Fibroblast of upper back skin (primary cell): ENCODE results near the gene EYS.

Experiments used
- DNase-seq: peaks from one replicate; pipeline ENCODE4 v3.0.0-alpha.2; 2013

EYS gene

DNA sequence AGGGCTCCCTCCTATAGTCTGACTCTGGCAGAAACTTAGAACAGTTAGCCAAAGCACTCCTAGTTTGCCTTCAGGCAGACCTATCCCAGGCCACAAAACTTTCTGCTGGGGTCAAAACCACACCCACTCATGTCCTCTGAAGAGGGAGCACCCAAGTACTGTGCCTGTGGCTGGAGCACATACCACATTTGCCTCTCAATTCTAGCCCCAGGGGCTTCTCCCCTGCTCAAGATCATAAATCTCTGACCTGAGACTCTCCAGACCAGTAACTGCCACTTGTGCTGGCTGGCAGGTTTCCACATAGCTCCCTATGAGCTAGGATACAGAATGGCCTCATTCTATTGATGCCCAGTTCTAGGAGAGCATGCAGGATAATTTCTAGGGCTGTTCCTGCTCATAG lies 781.0 kb downstream of the EYS start:
- no peak for DNase-seq

DNA sequence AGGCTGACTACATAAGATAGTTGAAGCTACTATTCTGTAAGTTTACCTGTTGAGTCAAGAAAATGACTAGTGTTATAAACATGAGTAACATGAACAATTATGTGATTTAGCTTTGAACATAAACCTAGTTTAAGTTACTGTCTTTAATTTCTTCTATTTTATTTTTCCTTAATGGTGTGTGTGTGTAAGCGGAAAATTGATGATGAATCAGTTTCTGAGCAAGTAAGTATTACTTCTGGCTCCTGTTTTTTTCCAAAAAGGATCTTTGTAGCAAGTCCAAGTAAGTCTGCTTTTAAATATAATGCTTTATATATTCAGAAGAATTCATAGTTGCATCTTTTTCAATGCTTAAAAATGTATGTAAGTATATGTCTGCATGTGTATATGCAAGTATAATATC lies 786.8 kb downstream of the EYS start:
- no peak for DNase-seq

DNA sequence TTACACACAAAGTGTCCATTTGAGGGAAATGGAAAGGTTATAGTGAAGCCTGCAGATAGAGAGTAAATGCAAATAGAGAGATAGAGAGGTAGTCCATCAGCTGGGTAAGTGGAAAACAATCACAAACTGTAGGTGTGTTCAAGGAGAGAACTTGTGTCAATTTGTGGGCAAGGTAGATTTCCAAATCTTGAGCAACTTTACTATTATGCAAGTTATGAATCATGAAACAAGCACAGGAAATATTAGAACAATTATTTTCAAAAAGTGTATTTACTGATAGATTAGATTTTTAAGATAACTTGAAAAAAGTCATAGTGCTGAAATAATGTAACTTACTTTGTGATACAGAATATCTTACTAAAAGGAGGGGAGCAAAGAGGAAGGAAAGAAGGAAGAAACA lies 792.9 kb downstream of the EYS start:
- DNase-seq: no peak

DNA sequence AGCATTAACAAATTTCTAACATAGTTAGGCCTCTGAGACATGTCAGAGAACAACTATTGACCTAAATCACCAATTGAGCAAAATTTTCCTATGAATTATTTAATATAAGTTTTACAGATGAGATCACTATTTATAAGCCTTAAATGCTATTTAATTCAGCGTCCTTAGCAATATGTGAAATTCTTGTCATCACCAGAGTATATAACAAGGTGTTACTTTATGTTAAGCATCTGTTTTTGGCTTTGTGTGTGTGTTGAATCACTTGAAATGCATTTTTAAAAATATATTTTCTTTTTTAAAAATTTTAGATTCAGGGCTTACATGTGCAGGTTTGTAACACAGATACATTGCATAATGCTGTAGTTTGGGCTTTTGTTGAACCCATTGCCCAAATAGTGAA lies 794.1 kb downstream of the EYS start:
- no peak for DNase-seq

DNA sequence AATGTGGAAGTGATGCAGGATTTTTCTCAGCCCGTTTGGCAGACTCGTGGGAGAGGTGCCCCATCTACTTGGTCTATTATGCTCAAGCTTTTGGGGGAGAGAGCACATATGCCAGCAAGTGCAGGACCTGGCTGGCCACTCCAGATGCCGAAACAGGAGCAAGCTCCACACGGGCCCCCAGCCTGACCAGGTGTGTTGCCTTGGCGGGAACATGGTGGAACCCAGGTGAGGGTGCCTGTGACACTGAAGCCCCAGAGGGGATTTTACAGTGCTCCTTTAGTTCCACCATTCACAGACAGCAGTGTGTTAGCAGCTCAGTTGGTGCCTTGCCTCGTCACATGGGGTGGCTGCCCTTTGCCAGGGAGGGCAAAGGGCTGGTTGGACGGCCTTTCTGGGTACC lies 798.9 kb downstream of the EYS start:
- no peak for DNase-seq

DNA sequence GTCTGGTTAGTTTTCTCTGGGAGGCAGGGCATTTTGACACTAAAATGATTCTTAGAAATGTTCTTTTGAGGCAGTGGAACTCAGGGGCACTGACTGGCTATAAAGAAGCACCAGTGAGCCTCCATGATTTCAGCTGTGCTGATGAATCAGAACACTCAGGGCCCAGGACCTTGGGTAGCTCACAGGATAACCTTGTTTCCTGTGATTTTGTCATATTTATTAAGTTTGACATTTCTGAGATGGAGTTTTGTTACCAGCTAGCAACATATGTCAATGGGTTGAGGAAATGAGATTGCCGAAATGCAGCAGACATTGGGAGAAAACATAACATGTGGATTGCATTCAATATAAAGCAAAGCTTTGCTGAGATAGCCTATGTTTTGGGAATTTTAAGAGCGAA lies 802.4 kb downstream of the EYS start:
- DNase-seq: no peak

DNA sequence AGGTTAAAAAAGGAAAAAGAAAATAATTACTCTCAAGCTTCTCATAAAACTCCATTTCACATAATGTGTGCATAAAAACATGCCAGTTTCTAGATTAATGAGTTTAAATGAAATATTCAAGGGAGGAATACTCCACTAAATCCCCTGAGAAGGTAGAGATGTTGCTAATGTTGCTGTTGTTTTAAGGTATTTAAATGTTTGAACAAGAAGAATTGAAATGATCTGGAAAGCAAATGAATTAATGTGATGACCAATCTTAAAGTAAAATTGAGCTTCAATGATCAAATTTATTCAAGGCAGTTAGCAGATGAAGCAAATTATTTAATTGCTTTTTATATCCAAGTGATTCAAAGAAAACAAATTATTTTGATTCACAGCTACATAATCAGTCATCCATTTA lies 804.4 kb downstream of the EYS start:
- DNase-seq: no peak

DNA sequence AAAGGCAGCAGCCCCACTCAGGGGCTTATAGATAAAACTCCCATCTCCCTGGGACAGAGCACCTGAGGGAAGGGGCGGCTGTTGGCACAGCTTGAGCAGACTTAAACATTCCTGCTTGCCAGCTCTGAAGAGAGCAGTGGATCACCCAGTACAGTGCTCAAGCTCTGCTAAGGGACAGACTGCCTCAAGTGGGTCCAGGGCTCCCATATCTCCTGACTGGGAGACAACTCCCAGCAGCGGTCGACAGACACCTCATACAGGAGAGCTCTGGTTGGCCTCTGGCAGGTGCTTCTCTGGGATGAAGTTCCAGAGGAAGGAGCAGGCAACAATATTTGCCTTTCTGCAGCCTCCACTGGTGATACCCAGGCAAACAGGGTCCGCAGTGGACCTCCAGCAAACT lies 810.1 kb downstream of the EYS start:
- DNase-seq: no peak

DNA sequence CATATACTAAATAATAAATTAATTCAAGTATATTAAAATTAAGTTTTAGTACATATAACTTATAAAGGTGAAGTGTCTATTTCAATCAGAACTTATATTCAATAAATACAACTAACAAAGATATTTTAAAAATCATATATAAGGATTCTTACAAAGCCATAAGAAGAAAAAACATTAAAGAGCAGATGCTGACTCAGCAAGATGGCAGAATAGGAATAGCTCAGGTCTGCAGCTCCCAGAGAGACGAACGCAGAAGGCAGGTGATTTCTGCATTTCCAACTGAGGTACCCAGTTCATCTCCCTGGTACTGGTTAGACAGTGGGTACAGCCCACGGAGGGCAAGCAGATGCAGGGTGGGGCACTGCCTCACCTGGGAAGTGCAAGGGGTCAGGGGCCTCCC lies 811.1 kb downstream of the EYS start:
- DNase-seq: no peak

DNA sequence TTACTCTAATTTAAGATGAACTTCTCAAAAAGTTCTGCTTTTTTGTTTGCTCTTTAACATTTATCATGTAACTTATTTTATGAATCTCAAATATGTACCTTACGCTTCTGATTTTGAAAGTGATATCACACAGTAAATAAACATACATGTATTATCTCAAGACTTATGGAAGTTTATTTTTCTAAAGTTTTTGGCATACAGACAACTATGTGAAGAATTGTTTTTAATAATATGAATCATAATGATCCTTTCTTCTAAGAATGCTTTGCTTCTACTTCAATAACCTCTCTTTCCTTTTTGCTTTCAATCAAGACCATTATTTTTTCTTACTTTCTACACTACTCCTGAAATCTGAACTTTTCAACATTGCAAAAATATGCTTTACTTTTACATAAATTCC lies 816.4 kb downstream of the EYS start:
- peak; percentile 7 for DNase-seq

DNA sequence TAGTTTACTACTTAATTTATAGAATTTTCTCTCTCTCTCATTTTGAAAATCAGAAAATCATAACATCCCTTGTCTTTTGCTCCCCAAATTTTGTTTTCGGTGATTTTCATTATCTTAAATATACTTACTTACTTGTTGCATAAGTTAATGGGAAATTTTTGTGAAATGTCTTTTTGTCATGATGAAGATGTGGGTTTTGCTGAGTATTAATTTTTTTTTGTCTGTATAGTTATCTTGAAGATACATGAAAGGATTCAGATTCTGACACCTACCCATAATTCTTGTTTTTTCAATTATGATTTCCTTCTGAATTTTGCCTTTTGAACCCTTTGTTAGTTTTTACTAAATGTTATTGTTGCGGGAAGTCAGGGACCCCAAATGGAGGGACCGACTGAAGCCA lies 817.9 kb downstream of the EYS start:
- DNase-seq: no peak

DNA sequence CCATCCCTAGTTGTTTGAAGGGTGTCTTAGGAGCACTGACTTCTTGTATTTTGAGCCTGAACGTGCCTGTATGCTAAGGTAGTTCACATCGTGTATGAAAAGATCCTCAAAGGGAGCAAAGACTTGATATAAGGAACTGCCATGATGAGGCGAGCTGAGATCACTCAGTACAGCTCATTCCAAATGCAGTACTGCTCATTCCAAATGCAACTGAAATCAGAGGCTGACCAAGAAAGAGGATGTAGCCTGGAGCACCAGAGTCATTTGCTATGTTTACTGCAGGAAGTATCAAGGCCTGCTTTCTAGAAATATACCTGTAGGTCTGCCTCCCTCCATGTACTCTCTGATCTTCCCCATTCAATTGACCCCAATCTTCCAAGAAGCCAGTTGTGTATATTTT lies 832.2 kb downstream of the EYS start:
- DNase-seq: no peak

DNA sequence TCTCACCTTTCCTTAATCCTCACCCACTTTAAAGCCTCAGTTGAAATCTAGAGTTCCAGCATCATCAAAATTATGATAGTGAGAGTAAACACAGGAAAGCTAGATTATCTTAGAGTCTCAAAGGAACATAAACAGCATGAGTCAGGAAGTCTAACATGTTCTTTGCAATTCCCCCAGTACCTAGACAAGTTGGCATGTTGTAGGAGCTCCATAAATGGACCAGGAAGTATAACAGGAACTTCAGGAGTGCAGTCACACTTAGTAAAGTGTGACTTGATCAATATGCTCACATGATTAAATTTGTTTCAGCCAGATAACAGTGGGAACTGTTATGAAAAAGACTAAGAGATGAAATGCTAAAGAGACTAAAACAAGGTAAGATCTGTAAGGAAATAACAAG lies 834.4 kb downstream of the EYS start:
- DNase-seq: no peak

DNA sequence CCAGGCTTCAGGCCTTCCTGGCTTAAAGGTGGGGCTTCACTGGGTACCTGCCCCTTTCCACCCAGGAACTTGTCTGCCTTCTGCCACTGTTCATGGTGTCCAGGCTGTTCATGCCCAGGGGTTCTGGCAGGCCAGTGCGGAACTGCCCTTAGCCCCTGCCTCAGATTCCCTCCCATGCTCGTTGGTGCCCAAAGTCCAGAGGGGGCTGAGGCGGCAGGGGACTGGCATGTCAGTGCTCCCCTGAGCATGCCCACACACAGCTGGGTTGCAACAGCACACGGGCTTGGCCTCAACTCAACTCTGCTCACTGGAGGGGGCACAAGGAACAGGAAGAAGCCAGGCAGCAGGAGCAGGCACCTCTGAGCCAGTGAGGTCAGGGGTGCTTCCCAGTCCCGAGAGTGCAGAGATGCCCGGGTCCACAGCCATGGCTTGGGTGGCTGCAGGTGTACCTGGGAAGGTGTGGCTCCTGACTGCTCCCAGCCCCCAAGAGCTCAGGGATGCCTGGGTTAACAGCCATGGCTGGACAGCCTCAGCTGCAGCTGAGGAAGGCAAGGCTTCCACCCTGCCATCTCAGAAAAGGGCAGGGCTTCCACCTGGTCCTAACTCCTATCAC lies 845.9 kb downstream of the EYS start:
- no peak for DNase-seq

DNA sequence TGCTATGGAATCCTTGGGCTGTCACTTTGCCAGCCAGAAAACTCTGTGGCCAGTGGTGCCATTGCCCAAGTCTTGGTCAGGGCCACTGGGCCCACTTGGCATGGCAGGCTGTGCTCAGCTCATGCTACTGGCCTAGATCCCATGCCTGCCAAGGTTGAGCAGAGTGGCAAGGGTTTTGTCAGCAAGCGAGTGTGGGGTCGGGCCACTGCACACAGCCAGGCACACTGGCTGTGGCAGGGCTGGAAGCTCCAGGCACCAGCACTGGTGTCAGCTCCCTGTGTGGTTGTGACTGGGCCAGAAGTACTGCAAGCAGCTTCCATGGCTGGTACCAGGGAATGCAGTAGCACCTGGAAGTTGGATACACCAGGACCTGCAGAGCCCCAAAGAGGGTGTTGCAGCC lies 846.8 kb downstream of the EYS start:
- no peak for DNase-seq

DNA sequence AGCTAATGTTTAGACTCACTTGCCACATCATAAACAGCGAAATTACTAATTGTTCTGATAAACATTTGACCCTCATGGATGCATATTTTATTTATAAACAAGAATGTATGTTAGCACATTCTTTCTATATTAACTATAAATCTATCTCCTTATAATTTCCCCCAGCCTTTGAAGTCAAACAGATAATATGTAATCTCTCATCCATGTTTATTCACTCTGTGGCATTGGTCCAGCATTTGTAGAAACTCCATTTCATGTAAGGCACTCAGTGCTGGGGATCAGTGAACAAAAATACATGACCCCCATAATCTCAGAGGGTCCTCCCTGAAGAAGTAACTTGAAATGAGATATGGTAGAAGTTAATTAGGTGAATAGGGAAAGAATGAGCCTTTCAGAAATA lies 856.9 kb downstream of the EYS start:
- DNase-seq: no peak

DNA sequence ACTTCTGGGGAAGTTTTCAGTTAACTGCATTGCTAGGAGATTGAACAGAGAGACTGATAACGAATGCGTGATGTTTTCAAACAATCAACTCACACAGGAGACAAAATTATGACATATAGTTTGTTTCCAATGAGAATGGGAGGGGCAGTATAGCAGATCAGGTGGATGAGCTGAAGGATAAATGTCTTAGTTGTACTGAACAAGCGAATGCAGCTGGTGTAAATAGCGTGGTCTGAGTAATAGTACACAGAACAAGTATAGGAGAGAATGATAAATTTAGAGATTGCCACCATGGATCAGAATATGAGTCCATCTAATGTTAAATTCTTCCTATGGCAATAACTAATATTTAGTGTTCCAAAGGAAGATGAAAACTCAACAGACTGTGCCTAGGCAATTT lies 858.6 kb downstream of the EYS start:
- DNase-seq: no peak

DNA sequence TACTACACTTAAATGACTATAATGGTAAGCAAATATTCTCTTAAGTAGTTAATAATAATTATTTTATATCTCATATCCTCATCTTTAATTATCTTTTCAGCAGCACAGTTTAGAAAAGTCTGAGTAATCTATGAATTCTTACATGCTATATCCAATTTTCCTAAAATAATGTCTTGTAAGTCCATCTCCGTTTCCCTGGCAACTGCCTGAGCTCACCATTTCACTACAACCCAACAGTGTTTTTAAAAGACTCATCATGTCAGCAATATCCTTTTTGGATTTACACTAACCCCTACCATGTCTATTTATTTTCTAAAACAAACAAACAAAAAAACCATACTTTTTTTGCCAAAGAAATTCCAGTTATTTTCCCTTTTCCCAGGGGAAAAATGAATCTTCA lies 859.6 kb downstream of the EYS start:
- DNase-seq: no peak

DNA sequence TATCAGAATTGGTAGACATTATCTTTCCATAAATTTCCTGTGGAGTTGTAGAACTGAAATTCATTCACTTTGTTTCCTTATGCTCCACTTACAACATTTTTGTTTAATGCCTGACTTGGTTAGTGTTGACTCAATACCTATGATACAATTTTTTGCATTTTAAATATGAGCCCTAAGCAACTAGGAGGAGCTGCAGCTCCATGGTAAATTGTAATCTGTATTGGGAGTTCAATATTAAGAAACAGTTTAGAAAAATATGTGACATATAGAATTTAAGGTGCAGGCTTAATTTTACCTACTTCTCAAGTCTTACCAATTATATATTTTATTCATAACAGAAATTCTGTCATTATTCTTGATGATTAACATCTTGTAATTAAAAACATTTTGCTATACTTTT lies 868.3 kb downstream of the EYS start:
- DNase-seq: no peak

DNA sequence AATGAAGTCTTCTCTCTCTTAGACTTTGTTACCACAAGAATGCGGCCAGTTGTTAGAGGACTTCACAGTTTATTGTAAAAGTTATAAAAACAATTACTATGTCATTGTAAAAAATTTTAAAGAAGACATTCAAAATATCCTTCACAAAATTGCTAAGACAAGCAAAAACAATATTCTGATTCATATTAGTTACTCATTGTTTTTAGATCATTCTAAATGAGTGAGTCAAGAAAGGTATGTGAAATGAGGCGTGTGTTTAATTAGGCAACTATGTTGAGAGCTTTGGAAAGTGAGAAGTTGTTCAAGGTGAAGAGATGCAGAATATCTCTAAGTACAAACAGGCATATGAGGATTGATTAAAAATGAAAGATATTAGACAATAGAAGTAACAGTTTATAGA lies 875.3 kb downstream of the EYS start:
- DNase-seq: no peak

DNA sequence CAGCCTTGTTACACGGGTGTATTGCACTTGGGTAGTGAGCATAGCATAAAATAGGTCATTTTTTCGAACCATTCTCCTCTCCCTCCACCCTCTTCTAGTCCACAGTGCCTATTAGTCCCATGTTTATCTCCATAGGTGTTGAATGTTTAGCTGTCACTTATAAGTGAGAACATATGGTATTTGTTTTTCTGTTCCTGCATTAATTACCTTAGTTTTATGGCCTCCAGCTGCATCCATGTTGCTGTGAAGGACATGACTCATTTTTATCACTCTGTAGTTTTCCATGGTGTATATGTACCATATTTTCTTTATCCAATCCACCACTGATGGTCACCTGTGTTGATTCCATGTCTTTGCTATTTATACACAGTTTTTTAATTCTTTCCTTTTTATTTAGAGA lies 889.5 kb downstream of the EYS start:
- no peak for DNase-seq

DNA sequence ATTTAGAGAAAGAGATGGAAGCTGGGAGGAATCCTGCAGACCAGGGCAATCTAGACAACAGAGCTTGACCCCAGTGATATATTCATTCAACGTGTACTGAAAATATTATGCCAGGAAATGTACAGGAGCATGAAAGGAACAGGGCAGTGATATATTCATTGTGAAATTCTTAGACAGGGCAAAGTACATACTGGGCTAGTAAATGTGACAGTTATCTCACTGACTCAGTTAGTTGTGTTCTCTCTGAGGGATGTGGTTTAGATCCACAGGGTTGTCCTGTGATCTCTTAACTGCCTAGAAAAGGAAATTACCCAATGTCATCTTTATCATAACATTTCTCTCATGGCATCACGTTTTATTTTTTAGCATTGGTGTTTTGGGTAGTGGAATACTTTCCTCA lies 891.3 kb downstream of the EYS start:
- no peak for DNase-seq

DNA sequence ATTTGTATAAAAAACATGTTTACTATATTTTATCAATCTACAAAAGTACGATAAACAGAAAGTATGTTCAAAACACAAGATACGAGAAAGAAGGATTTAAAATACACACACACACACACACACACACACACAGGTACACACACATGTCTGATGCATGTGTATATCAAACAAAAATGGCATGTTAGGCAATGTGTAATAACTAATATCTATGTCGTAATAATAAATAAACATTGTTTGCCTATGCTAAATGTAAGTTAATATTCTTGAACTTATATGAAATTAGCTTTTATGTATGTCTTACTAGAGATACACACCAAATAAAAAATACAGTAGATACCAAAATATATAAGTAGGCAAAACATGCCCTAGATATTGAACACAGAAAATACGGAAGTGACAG lies 894.9 kb downstream of the EYS start:
- DNase-seq: no peak

DNA sequence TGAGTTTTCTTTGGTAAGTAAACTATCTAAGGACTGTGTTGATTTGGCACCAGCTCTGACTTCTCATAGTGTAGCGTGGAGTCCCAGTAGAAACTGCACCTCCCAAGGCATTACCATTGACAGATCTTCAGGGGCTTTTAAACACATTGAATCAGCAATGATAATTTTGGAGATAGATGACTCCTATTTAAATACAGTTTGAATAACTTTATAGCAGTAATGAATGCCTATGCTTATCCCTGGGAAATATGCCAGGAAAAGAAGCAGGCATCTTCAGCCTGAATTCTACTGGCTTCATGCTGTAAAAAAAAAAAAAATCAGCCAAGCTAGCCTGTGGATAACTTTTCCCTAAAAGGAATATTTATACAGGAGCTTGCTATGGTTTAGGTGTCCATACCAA lies 895.9 kb downstream of the EYS start:
- DNase-seq: peak; percentile 5

DNA sequence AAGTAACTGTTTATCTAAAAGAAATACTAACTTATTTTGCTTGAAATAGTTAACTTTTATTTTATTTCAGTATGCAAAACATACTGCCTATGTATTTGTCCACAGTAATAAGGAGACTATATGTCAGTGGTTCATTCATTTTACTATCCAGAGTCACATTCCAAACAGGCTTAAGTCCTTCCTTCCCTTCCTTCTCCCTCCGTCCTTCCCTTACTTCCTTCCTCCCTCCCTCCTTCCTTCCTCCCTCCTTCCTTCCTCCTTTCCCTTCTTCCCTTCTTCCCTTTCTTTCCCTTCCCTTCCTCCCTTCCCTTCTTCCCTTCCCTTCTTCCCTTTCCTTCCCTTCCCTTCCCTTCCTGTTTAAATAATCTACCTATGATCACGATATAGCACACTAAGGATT lies 899.2 kb downstream of the EYS start:
- no peak for DNase-seq
